LNCAP (cell line): ENCODE data around the gene ZNF343.

Source experiments
- TF ChIP-seq, protein P1 (sequence below): fragments of 450-650 bp; IDR thresholded peaks from 2 replicates; pipeline ENCODE4 v1.5.1; 2017; ENCODE audit warnings: mild to moderate bottlenecking

The ZNF343 gene

DNA sequence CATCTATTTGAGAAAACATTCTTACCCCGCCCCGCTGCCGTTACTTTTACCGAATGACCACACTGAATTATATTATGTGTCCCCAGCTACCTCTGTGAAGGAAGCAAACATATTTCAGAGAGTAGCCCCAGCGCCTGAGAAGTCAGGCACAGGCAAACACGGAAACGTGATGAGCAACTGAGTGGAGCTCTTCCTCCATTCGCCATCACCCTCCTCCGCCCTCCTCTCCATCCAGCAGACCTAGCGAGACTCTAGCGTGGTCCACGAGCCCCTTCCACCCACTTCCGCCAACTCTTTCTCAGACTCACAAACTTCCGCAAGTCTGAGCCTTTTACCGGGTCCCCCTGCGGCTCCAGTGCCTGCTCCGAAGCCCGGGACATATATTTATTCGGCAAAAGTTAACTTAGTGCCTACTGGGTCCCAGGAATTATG lies 38.7 kb downstream of the ZNF343 start:
- TF ChIP-seq, protein P1, sequence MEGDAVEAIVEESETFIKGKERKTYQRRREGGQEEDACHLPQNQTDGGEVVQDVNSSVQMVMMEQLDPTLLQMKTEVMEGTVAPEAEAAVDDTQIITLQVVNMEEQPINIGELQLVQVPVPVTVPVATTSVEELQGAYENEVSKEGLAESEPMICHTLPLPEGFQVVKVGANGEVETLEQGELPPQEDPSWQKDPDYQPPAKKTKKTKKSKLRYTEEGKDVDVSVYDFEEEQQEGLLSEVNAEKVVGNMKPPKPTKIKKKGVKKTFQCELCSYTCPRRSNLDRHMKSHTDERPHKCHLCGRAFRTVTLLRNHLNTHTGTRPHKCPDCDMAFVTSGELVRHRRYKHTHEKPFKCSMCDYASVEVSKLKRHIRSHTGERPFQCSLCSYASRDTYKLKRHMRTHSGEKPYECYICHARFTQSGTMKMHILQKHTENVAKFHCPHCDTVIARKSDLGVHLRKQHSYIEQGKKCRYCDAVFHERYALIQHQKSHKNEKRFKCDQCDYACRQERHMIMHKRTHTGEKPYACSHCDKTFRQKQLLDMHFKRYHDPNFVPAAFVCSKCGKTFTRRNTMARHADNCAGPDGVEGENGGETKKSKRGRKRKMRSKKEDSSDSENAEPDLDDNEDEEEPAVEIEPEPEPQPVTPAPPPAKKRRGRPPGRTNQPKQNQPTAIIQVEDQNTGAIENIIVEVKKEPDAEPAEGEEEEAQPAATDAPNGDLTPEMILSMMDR: no peak

DNA sequence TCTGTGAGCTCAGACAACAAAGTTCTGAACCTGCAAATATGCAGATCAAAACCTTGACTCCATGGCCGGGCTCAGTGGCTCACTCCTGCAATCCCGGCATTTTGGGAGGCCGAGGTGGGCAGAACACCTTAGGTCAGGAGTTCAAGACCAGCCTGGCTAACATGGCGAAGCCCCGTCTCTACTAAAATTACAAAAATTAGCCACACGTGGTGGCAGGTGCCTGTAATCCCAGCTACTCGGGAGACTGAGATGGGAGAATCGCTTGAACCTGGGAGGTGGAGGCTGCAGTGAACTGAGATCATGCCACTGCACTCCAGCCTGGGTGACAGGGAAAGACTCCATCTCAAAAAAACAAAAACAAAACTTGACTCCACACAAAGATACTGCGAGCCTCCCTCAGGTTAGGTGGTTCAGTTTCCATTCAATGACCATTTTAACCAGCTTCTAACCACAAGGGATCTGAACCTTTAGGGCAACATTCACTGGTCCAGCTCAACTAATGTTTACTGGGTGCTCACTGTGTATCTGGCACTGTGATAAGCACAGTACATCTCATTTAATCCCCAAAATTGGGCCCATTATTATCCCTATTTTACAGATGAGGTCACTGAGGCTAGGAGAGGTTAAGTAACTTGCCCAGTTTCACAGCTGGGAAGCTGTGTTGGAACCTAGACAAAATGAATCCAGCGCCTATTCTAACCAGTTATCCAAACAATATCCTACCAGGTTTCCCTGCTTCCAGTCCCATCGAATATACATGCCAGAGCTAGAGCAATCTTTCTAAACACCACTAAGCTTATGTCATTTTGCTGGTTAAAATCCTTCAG lies 39.9 kb downstream of the ZNF343 start:
- TF ChIP-seq, protein P1: no peak

DNA sequence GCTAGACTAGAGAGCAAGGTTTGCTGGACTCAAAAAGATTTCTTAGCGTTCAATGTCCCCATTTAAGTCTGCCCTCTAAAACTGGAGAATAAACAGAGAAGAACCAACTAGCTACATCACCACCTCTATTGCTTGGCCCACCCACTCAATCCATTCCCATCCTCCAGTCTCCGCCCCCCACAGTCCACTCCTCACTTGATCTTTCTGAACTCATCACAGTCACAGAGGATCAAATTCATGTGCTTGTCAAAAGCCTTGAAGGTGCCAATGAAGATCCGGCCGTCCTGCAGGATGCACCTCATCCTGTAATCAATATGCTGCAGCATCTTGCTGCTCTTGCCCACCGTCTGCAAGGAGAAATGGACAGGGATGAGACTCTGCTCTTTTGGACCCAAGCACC lies 41.3 kb downstream of the ZNF343 start:
- TF ChIP-seq, protein P1: no peak

DNA sequence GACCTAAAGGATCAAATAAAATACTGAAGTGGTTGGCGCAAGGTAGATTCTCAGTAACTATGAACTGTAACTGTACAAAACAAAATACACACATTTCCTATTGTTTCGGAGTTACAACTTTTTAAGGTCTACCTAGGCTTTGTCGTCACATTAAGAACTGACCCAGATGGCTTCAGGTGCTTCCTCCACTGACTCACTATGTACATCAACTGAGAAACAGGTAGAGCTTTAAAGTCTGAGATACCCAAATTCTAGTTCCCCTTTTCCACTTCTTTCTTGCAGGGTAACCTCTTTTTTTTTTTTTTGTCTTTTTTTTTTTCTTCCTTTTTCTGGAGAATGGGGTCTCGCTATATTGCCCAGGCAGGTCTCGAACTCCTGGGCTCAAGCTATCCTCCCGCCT lies 43.6 kb downstream of the ZNF343 start:
- TF ChIP-seq, protein P1: no peak

DNA sequence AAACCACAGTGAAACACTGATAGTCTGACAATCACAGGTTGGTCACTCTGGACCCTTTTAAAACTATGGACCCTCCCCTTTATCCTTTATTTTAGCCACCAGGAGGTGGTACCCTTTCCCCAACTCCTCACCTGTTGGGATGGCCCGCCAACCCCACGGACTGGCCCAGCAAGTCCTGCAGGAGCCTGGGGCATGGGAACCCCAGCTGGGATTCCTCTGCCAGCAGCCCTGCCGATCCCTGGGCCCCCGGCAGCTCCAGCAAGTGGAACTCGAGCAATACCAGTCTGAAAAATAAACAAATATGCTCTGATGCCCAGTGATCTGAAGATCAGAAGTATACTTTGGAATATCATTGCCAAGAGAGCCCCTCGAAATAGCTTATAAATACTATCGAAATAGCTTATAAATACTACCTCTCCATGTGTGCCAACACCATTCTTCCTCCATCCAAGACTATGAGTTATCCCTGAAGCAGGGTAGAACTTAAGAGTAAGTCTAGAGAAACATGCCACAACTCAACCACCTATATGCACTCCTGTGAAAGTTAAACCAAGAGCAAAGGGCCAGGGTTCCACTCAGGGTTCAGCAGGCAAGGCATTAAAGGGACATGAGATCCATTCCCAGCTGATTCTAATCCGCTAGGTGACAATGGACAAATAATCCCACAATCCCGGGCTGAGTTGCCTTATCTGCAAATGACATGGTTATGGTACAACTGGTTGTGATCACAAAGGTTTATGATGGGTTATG lies 44.9 kb downstream of the ZNF343 start:
- TF ChIP-seq, protein P1: no peak

DNA sequence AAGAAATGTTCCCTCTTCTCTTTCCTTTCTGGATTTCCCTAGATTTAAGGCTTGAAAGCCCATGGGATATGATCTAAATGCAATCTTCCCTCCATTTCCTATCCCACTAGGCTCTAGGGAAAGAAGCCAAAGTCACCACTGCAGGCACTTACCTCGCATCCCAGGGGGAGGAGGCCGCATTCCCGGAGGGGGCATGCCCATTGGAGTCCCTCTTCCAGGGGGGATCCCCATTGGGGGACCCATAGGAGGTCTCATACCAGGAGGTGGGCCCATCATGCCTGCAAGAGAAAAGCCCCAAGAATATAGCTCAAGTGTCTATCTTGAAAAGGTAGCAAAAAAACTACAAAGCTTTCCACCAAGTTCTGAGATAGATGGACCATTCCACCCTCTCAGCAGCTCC lies 46.2 kb downstream of the ZNF343 start:
- TF ChIP-seq, protein P1: no peak

DNA sequence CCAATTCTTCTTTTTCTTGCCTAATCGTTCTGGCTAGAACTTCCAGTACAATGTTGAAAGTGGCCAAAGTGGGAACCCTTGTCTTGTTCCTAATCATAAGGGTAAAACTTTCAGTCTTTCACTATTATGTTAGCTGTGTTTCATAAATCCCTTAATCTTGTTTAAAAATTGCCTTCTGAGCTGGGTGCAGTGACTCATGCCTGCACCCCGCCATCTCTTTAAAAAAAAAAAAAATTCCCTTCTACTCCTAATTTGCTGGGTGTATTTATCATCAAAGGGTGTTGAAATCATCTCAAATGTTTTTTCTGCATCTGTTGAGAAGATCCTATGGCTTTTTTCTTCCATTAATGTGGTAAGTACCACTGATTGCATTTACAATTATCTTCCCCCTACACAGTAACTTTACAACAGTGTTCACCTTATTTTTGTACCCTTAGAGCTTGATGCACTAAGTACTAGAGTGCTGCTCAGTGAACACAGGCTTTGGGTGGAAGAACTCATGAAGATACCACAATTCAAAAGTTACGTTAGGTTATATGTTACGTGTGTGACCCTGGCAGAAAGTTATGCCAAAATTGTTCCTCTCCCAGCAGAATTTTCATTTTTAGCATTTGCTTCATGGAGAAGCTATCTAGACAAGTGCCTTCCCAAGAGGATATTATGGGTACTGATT lies 47.8 kb downstream of the ZNF343 start:
- TF ChIP-seq, protein P1: no peak
